GM23248 (cell line): ENCODE data around the gene SLC25A48.

Experiments used
- EZH2 ChIP-seq: fragments of 200-600 bp; sonication (generic); IDR thresholded peaks from 2 replicates; pipeline ENCODE4 v1.6.1; 2018; ENCODE audit warnings: antibody characterized with exemption, mild to moderate bottlenecking; ENCODE audit not compliant: insufficient read depth, poor library complexity, severe bottlenecking
- EZH2phosphoT487 ChIP-seq: fragments of 200-600 bp; sonication (generic); IDR thresholded peaks from 2 replicates; pipeline ENCODE4 v1.6.1; 2018; ENCODE audit warnings: antibody characterized with exemption, moderate library complexity, mild to moderate bottlenecking, low read depth; ENCODE audit not compliant: insufficient read depth

GRCh38 chr5:135833961-135834638 is 363 bp upstream of the SLC25A48 start:
- TF ChIP-seq EZH2, result no peak
- no peak for TF ChIP-seq EZH2phosphoT487
